Central memory CD8-positive, alpha-beta T cell (primary cell): ENCODE results near the gene NRGN.

Source experiments
- ATAC-seq: fragments of 150-1000 bp; cut with Tn5 transposase; replicated peaks from 2 replicates; pipeline ENCODE4 v1.10.0; 2022; ENCODE audit warnings: mild to moderate bottlenecking, moderate FRiP score, moderate number of reproducible peaks; ENCODE audit not compliant: poor library complexity, severe bottlenecking; ENCODE audit errors: extremely low read depth
- DNase-seq, 2 donors: peaks; one replicate each; pipeline ENCODE4 v3.0.0; 2021; ENCODE audit warnings: low spot score in 2 of 2
- H3K27ac Mint-ChIP-seq: one replicate; pipeline ENCODE4 v1.8.0; 2022; ENCODE audit warnings: low read depth, mild to moderate bottlenecking, moderate library complexity, mixed read lengths
- H3K27me3 Mint-ChIP-seq: one replicate; pipeline ENCODE4 v1.8.0; 2022; ENCODE audit warnings: mixed read lengths
- H3K36me3 Mint-ChIP-seq: one replicate; pipeline ENCODE4 v1.8.0; 2022; ENCODE audit warnings: mild to moderate bottlenecking, moderate library complexity, mixed read lengths; ENCODE audit not compliant: insufficient read depth
- H3K4me1 Mint-ChIP-seq: one replicate; pipeline ENCODE4 v1.8.0; 2022; ENCODE audit warnings: mixed read lengths
- H3K4me3 Mint-ChIP-seq: one replicate; pipeline ENCODE4 v1.8.0; 2022; ENCODE audit warnings: mild to moderate bottlenecking, moderate library complexity, mixed read lengths
- H3K9me3 Mint-ChIP-seq: one replicate; pipeline ENCODE4 v1.8.0; 2022; ENCODE audit warnings: mixed read lengths

The NRGN gene

GRCh38 chr11:124745270-124745834 lies 5.6 kb downstream of the NRGN start:
- H3K36me3 Mint-ChIP-seq: peaks cover 6% of the 10 kb centered on the region
- DNase-seq (no peak), ATAC-seq (no peak)
- H3K9me3 Mint-ChIP-seq: no peaks in the 10 kb centered on the region
- peaks cover 12% of the 10 kb centered on the region for H3K4me1 Mint-ChIP-seq
- H3K4me3 Mint-ChIP-seq: peak overlapping the region; percentile 91
- H3K27ac Mint-ChIP-seq: no peak overlapping the region
- H3K27me3 Mint-ChIP-seq: peaks cover 17% of the 10 kb centered on the region

DNA sequence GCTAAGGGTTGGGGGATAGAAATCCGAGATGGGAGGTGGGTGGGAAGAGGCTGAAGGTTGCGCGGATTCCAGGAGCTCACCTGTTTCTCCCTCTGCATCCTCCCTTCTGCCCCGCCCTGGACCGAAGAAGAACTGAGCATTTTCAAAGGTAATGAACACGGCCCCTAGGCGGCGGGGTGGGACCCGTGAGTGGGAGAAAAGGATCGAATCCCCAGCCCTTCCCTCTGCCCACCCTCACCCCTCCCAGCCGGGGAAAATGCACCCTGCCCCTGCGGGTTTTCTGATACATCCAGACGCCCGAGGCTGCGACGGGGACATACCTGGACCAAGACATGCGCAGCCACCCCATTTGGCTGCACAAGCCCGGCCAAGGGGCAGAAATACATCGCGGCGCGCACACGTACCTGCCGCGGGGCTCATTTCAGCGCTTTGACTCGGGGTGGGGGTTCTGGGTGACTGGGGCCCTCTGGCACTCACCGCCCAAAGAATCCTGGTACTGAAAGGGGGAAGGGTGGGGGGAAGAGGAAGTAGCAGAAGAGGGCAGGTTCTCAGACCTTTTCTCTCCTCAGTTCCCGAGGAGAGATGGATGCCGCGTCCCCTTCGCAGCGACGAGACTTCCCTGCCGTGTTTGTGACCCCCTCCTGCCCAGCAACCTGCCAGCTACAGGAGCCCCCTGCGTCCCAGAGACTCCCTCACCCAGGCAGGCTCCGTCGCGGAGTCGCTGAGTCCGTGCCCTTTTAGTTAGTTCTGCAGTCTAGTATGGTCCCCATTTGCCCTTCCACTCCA lies 6.3 kb downstream of the NRGN start:
- Mint-ChIP-seq H3K4me3 (peak overlapping the region; percentile 91), H3K36me3 (peaks cover 6% of the 10 kb centered on the region)
- ATAC-seq: peak; percentile 18

DNA sequence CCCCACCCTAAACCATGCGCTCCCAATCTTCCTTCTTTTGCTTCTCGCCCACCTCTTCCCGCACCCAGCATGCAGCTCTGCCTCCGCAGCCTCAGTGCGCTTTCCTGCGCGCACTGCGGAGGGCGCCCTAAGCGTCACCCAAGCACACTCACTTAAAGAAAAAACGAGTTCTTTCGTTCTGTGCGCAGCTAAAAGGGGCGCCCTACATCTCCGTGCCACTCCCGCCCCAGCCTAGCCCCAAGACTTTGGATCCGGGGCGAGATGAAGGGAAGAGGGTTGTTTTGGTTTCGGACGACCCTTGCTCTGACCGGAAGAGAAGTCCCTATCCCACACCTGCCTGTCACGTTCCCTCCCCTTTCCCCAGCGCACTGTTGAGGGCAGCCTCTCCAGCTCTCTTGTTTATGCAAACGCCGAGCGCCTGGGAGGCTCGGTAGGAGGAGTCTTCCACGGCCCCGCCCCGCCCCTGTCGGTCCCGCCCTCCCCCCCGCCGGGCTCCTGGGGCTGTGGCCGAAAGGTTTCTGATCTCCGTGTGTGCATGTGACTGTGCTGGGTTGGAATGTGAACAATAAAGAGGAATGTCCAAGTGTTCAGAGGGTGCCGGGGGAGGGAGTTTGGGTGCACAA lies 7.0 kb downstream of the NRGN start:
- H3K9me3 Mint-ChIP-seq: no peaks in the 10 kb centered on the region
- peak; percentile 91 for ATAC-seq
- peaks cover 15% of the 10 kb centered on the region for H3K27me3 Mint-ChIP-seq
- peaks cover 6% of the 10 kb centered on the region for H3K36me3 Mint-ChIP-seq
- H3K4me3 Mint-ChIP-seq: peak overlapping the region; percentile 91
- H3K4me1 Mint-ChIP-seq: peaks cover 6% of the 10 kb centered on the region
- peak; percentile 67 to 70 for DNase-seq
- H3K27ac Mint-ChIP-seq: peak overlapping the region; percentile 41

More for the DNA sequence above, 6.3 kb downstream of the NRGN start:
- no peak for DNase-seq
- Mint-ChIP-seq H3K27me3 (peaks cover 18% of the 10 kb centered on the region), H3K4me1 (peaks cover 6% of the 10 kb centered on the region), H3K27ac (peak overlapping the region; percentile 41), H3K9me3 (no peaks in the 10 kb centered on the region)

GRCh38 chr11:124747406-124748099 lies 7.8 kb downstream of the NRGN start:
- H3K4me3 Mint-ChIP-seq: peak overlapping the region; percentile 91
- no peak overlapping the region for H3K27ac Mint-ChIP-seq
- DNase-seq (no peak), ATAC-seq (no peak)
- H3K27me3 Mint-ChIP-seq: peaks cover 9% of the 10 kb centered on the region
- H3K36me3 Mint-ChIP-seq: peaks cover 6% of the 10 kb centered on the region
- peaks cover 6% of the 10 kb centered on the region for H3K4me1 Mint-ChIP-seq
- no peaks in the 10 kb centered on the region for H3K9me3 Mint-ChIP-seq

DNA sequence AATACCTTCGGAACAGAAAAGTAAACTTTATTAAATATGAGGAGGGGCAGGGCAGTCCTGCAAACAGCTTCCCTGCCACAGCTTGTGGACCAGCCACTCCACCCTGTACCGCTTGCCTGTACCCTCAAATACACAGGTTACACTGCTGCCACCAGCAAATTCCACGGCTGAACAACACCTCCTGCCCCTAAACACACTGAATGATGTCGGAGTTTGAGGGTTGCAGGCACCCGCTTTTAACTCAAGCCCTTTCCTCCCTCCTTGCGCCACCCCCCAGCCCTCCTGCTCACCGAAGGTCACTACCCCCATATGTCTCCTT lies 8.3 kb downstream of the NRGN start:
- Mint-ChIP-seq H3K27me3 (peaks cover 9% of the 10 kb centered on the region), H3K9me3 (no peaks in the 10 kb centered on the region), H3K4me3 (peak overlapping the region; percentile 29), H3K27ac (no peak overlapping the region), H3K4me1 (peaks cover 6% of the 10 kb centered on the region), H3K36me3 (peaks cover 6% of the 10 kb centered on the region)
- DNase-seq (no peak), ATAC-seq (no peak)

DNA sequence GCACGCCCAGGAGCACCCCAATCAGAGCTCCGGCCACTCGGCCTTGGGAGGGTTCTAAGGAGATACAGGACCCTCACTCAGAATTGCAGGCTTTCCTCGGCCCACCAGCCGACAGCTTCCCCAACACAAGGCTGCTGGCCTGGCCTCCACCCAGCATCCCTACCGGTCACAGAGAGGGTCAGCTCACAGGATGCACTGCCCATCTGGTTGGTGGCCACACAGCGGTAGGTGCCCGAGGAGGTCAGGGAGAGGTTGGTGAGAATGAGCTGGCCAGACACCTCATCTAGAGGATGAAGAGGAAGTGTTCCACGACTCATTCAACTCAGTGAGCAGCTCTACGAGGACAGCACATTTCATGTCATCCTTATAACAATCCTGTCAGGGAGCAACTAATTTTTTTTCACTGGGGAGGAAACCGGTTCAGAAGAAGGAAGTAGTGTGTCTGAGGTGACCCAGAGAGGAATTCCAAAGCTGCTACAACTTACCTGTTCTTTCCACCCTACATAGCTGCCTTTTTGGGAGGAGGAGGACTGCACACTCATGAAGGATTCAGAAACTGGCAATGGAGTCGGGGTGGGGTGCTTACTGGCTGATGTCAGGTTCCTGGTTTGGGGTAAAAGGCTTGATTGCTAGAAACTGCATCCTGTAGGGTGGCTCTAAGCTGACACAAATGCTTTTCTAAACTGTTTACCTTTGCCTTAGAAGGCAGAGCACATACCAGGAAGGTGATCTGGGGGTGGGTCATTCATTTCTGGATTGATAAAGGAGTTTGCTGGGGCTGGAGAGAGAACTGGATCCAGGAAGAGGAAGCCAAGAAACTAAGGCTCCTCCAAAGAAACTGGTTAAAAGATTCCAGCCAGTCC lies 9.0 kb downstream of the NRGN start:
- Mint-ChIP-seq H3K4me1 (peaks cover 6% of the 10 kb centered on the region), H3K27ac (no peak overlapping the region), H3K27me3 (peaks cover 9% of the 10 kb centered on the region), H3K36me3 (peaks cover 6% of the 10 kb centered on the region), H3K9me3 (no peaks in the 10 kb centered on the region), H3K4me3 (peak overlapping the region; percentile 29)
- no peak for ATAC-seq
- DNase-seq: no peak

DNA sequence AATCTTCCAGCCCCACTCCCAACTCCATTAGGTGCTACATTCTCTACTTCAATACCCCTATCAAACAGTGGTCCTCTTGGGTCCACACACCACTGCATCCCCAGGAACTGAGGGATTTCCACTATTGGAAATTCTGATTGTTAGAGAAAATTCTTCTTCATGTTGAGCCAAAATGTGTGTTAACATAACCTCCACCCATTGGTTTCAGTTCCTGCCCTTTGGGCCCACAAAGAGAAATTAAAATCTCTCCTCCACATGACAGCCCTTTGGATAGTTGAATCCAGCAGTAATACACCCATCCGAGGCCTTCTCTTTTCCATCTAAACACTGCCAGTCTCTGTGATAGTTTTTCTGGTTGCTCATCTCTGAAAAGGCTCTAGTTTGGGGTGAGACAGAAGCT lies 10.2 kb downstream of the NRGN start:
- H3K9me3 Mint-ChIP-seq: no peaks in the 10 kb centered on the region
- no peak overlapping the region for H3K4me3 Mint-ChIP-seq
- H3K27me3 Mint-ChIP-seq: peaks cover 18% of the 10 kb centered on the region
- peaks cover 6% of the 10 kb centered on the region for H3K4me1 Mint-ChIP-seq
- ATAC-seq (no peak), DNase-seq (no peak)
- H3K27ac Mint-ChIP-seq: no peak overlapping the region
- peaks cover 6% of the 10 kb centered on the region for H3K36me3 Mint-ChIP-seq

DNA sequence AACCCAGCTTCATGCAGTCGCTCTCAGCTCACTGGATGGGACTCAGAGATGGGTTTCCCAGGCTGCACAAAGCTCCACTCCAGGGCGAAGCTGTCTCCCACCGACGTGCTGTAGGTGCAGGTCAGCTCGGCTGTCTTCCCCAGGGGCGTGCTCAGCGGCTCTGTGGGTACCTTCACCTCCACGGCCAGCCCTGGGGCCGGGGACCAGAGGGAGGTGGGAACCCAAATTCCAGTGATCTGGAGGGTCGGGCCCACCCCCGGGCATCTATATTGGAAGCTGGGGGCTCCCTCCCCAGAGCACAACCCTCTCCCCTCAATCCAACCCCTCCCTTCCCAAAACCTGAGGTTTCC lies 11.6 kb downstream of the NRGN start:
- Mint-ChIP-seq H3K36me3 (peaks cover 7% of the 10 kb centered on the region), H3K4me1 (peaks cover 4% of the 10 kb centered on the region), H3K4me3 (no peak overlapping the region), H3K27ac (no peak overlapping the region), H3K27me3 (peaks cover 25% of the 10 kb centered on the region), H3K9me3 (no peaks in the 10 kb centered on the region)
- no peak for DNase-seq
- ATAC-seq: no peak

GRCh38 chr11:124751741-124752470 lies 12.2 kb downstream of the NRGN start, which contains the start of gene VSIG2:
TSS of gene VSIG2 (minus strand) at chr11:124752255. CDS start at chr11:124752137, 118 bp downstream.
- no peak for ATAC-seq
- Mint-ChIP-seq H3K4me3 (no peak within 1 kb of the TSS), H3K4me1 (no peaks in the 10 kb centered on the region), H3K27ac (no peak within 1 kb of the TSS), H3K27me3 (peaks cover 31% of the 10 kb centered on the region), H3K9me3 (no peaks in the 10 kb centered on the region), H3K36me3 (peaks cover 4% of the 10 kb centered on the region)
- DNase-seq: no peak

- no peaks in the 10 kb centered on the region for H3K9me3 Mint-ChIP-seq
- DNase-seq: no peak
- H3K4me3 Mint-ChIP-seq: no peak overlapping the region
- ATAC-seq: no peak
- H3K27me3 Mint-ChIP-seq: peaks cover 38% of the 10 kb centered on the region
- H3K36me3 Mint-ChIP-seq: peaks cover 2% of the 10 kb centered on the region
- H3K27ac Mint-ChIP-seq: no peak overlapping the region
- no peaks in the 10 kb centered on the region for H3K4me1 Mint-ChIP-seq
Measured at GRCh38 chr11:124752471-124753102, 12.8 kb downstream of the NRGN start.

- Mint-ChIP-seq H3K9me3 (no peaks in the 10 kb centered on the region), H3K27me3 (peaks cover 44% of the 10 kb centered on the region), H3K4me1 (no peaks in the 10 kb centered on the region), H3K27ac (no peak overlapping the region), H3K4me3 (no peak overlapping the region), H3K36me3 (peaks cover 2% of the 10 kb centered on the region)
- no peak for ATAC-seq
- no peak for DNase-seq
Measured at GRCh38 chr11:124753205-124753604, 13.5 kb downstream of the NRGN start.
